Colon (tissue), 2 donors: Measurements from ENCODE around the gene PCDH9.
"Not testable (repeated sequence)": the region's sequence is repeated elsewhere in the genome, so short reads cannot be mapped to it uniquely, and the experiment has no call there.

Experiments used
- FAIRE-seq: peaks from 2 replicates; lab custom pipeline; 2012; peaks lifted over from hg19 to GRCh38; lab: Jason Lieb, UNC
- donor health status: control.
- donor health status: control.

PCDH9 gene

GRCh38 chr13:66259426-66259825 is 970.7 kb downstream of the PCDH9 start:
- FAIRE-seq: not testable (repeated sequence)
